Neural cell (in vitro differentiated cells): ENCODE measurements around the gene ZC3H6. TPM values are rescaled to one million over a fixed set of nuclear protein-coding genes. Genes with fewer than 3 reads are reported as not detected.

ENCODE experiments used
- H2AFZ ChIP-seq: fragments of 200-600, 300-800 bp; sonication (generic), shearing (Covaris generic); 2 replicates; pipeline ENCODE4 v1.6.0; 2014; ENCODE audit warnings: low read depth, mild to moderate bottlenecking, antibody characterized with exemption, low read length, moderate library complexity
- H3F3A ChIP-seq: fragments of 200-600 bp; shearing (Covaris generic); 2 replicates; pipeline ENCODE4 v1.6.1; 2016; ENCODE audit warnings: mild to moderate bottlenecking, moderate library complexity, mixed read lengths, antibody characterized with exemption, low read length; ENCODE audit not compliant: insufficient read depth, poor library complexity, severe bottlenecking
- H3K27ac ChIP-seq: fragments of 200-600, 300-800 bp; sonication (generic), shearing (Covaris generic); 2 replicates; pipeline ENCODE4 v1.5.1; 2014; ENCODE audit warnings: mild to moderate bottlenecking, low read length, moderate library complexity
- H3K27me3 ChIP-seq: fragments of 300-800, 200-600 bp; sonication (generic), shearing (Covaris generic); 2 replicates; pipeline ENCODE4 v1.6.0; 2014; ENCODE audit warnings: mild to moderate bottlenecking, low read depth, low read length, moderate library complexity; ENCODE audit not compliant: insufficient read depth
- H3K36me3 ChIP-seq: fragments of 300-800, 200-600 bp; sonication (generic), shearing (Covaris generic); 2 replicates; pipeline ENCODE4 v1.5.1; 2014; ENCODE audit warnings: mild to moderate bottlenecking, antibody characterized with exemption, low read length, moderate library complexity; ENCODE audit not compliant: insufficient read depth
- H3K4me2 ChIP-seq: fragments of 300-800, 200-600 bp; sonication (generic), shearing (Covaris generic); 2 replicates; pipeline ENCODE4 v1.6.0; 2014; ENCODE audit warnings: mild to moderate bottlenecking, low read length
- H3K4me3 ChIP-seq: fragments of 300-800, 200-600 bp; sonication (generic), shearing (Covaris generic); 2 replicates; pipeline ENCODE4 v1.5.1; 2014; ENCODE audit warnings: mild to moderate bottlenecking, low read length, moderate library complexity
- H3K79me2 ChIP-seq: fragments of 200-600 bp; shearing (Covaris generic); replicated peaks from 2 replicates; pipeline ENCODE4 v1.6.0; 2014; ENCODE audit warnings: mild to moderate bottlenecking, low read length, moderate library complexity; ENCODE audit not compliant: insufficient read depth
- H3K9ac ChIP-seq: fragments of 300-800, 200-600 bp; sonication (generic), shearing (Covaris generic); 2 replicates; pipeline ENCODE4 v1.6.1; 2016; ENCODE audit warnings: mild to moderate bottlenecking, low read length, mixed read lengths
- H3K9me2 ChIP-seq: fragments of 200-600 bp; shearing (Covaris generic); 2 replicates; pipeline ENCODE4 v1.6.1; 2016; ENCODE audit warnings: mild to moderate bottlenecking, low read length, mixed read lengths; ENCODE audit not compliant: insufficient read depth
- H3K9me3 ChIP-seq: fragments of 200-600, 300-800 bp; sonication (generic), shearing (Covaris generic); 2 replicates; pipeline ENCODE4 v1.6.1; 2016; ENCODE audit warnings: mild to moderate bottlenecking, mixed run types, low read length, moderate library complexity, mixed read lengths
- H4K20me1 ChIP-seq: fragments of 200-600 bp; shearing (Covaris generic); 2 replicates; pipeline ENCODE4 v1.6.1; 2016; ENCODE audit warnings: mild to moderate bottlenecking, mixed run types; ENCODE audit not compliant: insufficient read depth
- EP300 ChIP-seq: fragments of 450-650 bp; conservative IDR thresholded peaks from 2 replicates; pipeline ENCODE4 v1.6.1; 2014; ENCODE audit warnings: antibody characterized with exemption, mild to moderate bottlenecking, moderate library complexity; ENCODE audit not compliant: poor library complexity, severe bottlenecking
- EZH2 ChIP-seq: fragments of 200-600, 300-800 bp; shearing (Covaris generic), sonication (generic); IDR thresholded peaks from 2 replicates; pipeline ENCODE4 v1.6.1; 2014; ENCODE audit warnings: antibody characterized with exemption, low read length, borderline replicate concordance, mild to moderate bottlenecking; ENCODE audit not compliant: insufficient read depth, poor library complexity, severe bottlenecking
- MXI1 ChIP-seq: fragments of 450-650 bp; conservative IDR thresholded peaks from 2 replicates; pipeline ENCODE4 v1.6.1; 2014; ENCODE audit warnings: antibody characterized with exemption, mild to moderate bottlenecking; ENCODE audit not compliant: poor library complexity, severe bottlenecking
- POLR2AphosphoS5 ChIP-seq: IDR thresholded peaks from 2 replicates; pipeline ENCODE4 v1.6.1; 2012
- RAD21 ChIP-seq: fragments of 450-650 bp; conservative IDR thresholded peaks from 2 replicates; pipeline ENCODE4 v1.6.1; 2014; ENCODE audit warnings: antibody characterized with exemption, mild to moderate bottlenecking, moderate library complexity
- REST ChIP-seq: IDR thresholded peaks from 2 replicates; pipeline ENCODE4 v1.6.1; 2012; ENCODE audit warnings: borderline replicate concordance
- SMC3 ChIP-seq: fragments of 450-650 bp; conservative IDR thresholded peaks from 2 replicates; pipeline ENCODE4 v1.6.1; 2014; ENCODE audit warnings: antibody characterized with exemption, mild to moderate bottlenecking, moderate library complexity; ENCODE audit not compliant: poor library complexity
- TAF1 ChIP-seq: IDR thresholded peaks from 2 replicates; pipeline ENCODE4 v1.6.1; 2012; ENCODE audit warnings: low read depth
- polyA plus RNA-seq: library from polyadenylated mRNA; depleted of rRNA; stranded (reverse); fragments of >200 nt; gene quantifications from 2 replicates; pipeline ENCODE4 v1.2.3, GENCODE V29; 2014
- TF ChIP-seq, protein P1 (sequence below): fragments of 450-650 bp; IDR thresholded peaks from 2 replicates; pipeline ENCODE4 v1.5.1; 2014; ENCODE audit warnings: antibody characterized with exemption, mild to moderate bottlenecking, moderate library complexity; ENCODE audit not compliant: poor library complexity, severe bottlenecking

Gene ZC3H6
- polyA plus RNA-seq, 1 donor from 2014 or later, result 6.1 TPM

DNA sequence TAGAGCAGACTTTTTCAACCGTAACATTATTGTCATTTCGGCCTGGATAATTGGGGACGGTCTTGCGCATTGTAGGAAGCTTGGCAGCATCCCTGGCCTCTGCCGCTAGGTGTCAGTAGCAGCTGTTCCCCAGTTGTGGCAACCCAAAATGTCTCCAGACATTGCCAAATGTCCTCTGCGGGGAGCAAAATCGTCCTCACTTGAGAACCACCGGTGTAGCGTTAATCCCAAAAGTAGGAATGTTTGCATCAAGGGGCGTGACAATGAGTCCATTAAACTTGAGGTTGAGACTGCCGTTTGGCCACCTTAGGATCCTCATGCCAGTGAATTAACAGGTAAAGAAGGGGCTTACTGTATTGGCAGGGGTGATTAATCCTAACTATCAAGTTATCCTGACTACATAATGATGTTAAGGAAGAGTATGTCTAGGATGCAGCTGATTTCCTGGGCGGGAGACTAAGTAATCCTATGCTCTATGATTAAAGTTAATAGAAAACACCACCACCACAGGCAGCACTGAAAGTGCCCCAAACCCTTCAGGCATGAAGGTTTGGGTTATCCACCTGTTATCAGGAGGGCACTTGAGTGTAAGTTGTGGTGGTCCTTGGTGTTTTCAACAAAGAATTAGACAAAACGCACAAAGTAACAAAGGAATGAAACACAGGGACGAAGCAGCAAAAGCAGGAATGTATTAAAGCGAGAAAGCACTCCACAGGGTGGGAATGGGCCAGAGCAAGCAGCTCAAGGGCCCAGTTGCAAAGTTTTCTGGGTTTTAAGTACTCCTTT lies 15.7 kb upstream of the ZC3H6 start:
- no peaks in the 10 kb centered on the region for H3K27me3 ChIP-seq
- H3K9me2 ChIP-seq, result no peaks in the 10 kb centered on the region
- no peaks in the 10 kb centered on the region for H3K9me3 ChIP-seq
- no peak overlapping the region for H3K9ac ChIP-seq
- no peaks in the 10 kb centered on the region for H3F3A ChIP-seq
- no peaks in the 10 kb centered on the region for H3K36me3 ChIP-seq
- TF ChIP-seq TAF1, result no peak
- TF ChIP-seq POLR2AphosphoS5, result no peak
- no peak for TF ChIP-seq REST
- no peak for TF ChIP-seq EP300
- TF ChIP-seq EZH2, result no peak
- TF ChIP-seq, protein P1, sequence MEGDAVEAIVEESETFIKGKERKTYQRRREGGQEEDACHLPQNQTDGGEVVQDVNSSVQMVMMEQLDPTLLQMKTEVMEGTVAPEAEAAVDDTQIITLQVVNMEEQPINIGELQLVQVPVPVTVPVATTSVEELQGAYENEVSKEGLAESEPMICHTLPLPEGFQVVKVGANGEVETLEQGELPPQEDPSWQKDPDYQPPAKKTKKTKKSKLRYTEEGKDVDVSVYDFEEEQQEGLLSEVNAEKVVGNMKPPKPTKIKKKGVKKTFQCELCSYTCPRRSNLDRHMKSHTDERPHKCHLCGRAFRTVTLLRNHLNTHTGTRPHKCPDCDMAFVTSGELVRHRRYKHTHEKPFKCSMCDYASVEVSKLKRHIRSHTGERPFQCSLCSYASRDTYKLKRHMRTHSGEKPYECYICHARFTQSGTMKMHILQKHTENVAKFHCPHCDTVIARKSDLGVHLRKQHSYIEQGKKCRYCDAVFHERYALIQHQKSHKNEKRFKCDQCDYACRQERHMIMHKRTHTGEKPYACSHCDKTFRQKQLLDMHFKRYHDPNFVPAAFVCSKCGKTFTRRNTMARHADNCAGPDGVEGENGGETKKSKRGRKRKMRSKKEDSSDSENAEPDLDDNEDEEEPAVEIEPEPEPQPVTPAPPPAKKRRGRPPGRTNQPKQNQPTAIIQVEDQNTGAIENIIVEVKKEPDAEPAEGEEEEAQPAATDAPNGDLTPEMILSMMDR, result peak; percentile 75
- no peak for TF ChIP-seq MXI1
- TF ChIP-seq SMC3, result peak; percentile 58
- peak; percentile 58 for TF ChIP-seq RAD21
- no peaks in the 10 kb centered on the region for H4K20me1 ChIP-seq
- no peak overlapping the region for H3K27ac ChIP-seq
- H3K79me2 ChIP-seq, result no peaks in the 10 kb centered on the region
- no peak overlapping the region for H3K4me2 ChIP-seq
- H3K4me3 ChIP-seq, result no peak overlapping the region
- no peak overlapping the region for H2AFZ ChIP-seq

GRCh38 chr2:112260295-112260625 lies 15.1 kb upstream of the ZC3H6 start:
- Histone ChIP-seq H3K79me2 (no peaks in the 10 kb centered on the region), H3K9me3 (no peaks in the 10 kb centered on the region), H3K27ac (no peak overlapping the region), H4K20me1 (no peaks in the 10 kb centered on the region), H3K9ac (no peak overlapping the region), H3K27me3 (no peaks in the 10 kb centered on the region), H3K9me2 (no peaks in the 10 kb centered on the region), H3K4me3 (no peak overlapping the region), H3F3A (no peaks in the 10 kb centered on the region), H3K36me3 (no peaks in the 10 kb centered on the region), H3K4me2 (no peak overlapping the region), H2AFZ (no peak overlapping the region)
- TF ChIP-seq MXI1 (no peak), EP300 (no peak)
- TF ChIP-seq, protein P1, result no peak
